KBM-7 (cell line): ENCODE measurements around the gene HIPK4.
A peak's percentile ranks its signal among the peaks of the same experiment; 100 is the strongest.
"Not testable (repeated sequence)": the region's sequence is repeated elsewhere in the genome, so short reads cannot be mapped to it uniquely, and the experiment has no call there.

Experiments
- DNase-seq: peaks from one replicate; pipeline ENCODE4 v3.0.0-alpha.2; 2015
- in situ Hi-C: fragments of 300-500 bp; cut with MboI; formaldehyde crosslinking; loops from 2 replicates; pipeline ENCODE4 v1.14.3; 2020; ENCODE audit warnings: low sequenced_read_pairs, low pct_unique_long_range_greater_than_20kb, mixed read lengths

Gene HIPK4

GRCh38 chr19:40419066-40419612 is 29.2 kb upstream of the HIPK4 start:
- no peak for DNase-seq
- in situ Hi-C loops: no loop called here

- in situ Hi-C loops: no loop called here
These were observed 28.1 kb upstream of the HIPK4 start for GRCh38 chr19:40418040-40418439.

GRCh38 chr19:40417643-40417981 is 27.6 kb upstream of the HIPK4 start:
- no peak for DNase-seq
- in situ Hi-C loops: no loop called here

More at GRCh38 chr19:40418040-40418439, 28.1 kb upstream of the HIPK4 start:
- no peak for DNase-seq

GRCh38 chr19:40416918-40417642 is 27.1 kb upstream of the HIPK4 start:
- peak; percentile 70 for DNase-seq
- in situ Hi-C loops: no loop called here

GRCh38 chr19:40415768-40416167 is 25.8 kb upstream of the HIPK4 start:
- no peak for DNase-seq
- in situ Hi-C loops: no loop called here

- in situ Hi-C loops: no loop called here
- no peak for DNase-seq
These were observed 24.9 kb upstream of the HIPK4 start for GRCh38 chr19:40414542-40415535.

GRCh38 chr19:40413291-40413845 is 23.4 kb upstream of the HIPK4 start, which contains the start of gene PRX:
PRX (minus strand) TSS chr19:40413378; CDS start chr19:40407932, 5,446 bp downstream.
- no peak for DNase-seq
- in situ Hi-C loops: no loop called here

GRCh38 chr19:40412866-40413265 is 22.9 kb upstream of the HIPK4 start:
- DNase-seq: no peak
- in situ Hi-C loops: no loop called here

- in situ Hi-C loops: no loop called here
- no peak for DNase-seq
These were observed 22.0 kb upstream of the HIPK4 start for GRCh38 chr19:40411958-40412499.

GRCh38 chr19:40411125-40411842 is 21.3 kb upstream of the HIPK4 start:
- in situ Hi-C loops: no loop called here
- DNase-seq: no peak

- no peak for DNase-seq
- in situ Hi-C loops: no loop called here
These were observed 20.0 kb upstream of the HIPK4 start for GRCh38 chr19:40410030-40410389.

GRCh38 chr19:40408598-40408925 is 18.6 kb upstream of the HIPK4 start:
- in situ Hi-C loops: not testable (repeated sequence)

GRCh38 chr19:40407714-40408597 is 18.0 kb upstream of the HIPK4 start:
- in situ Hi-C loops: no loop called here
- no peak for DNase-seq

More at GRCh38 chr19:40408598-40408925, 18.6 kb upstream of the HIPK4 start:
- not testable (repeated sequence) for DNase-seq

- in situ Hi-C loops: no loop called here
- peak; percentile 75 for DNase-seq
These were observed 13.4 kb upstream of the HIPK4 start for GRCh38 chr19:40403262-40403984.

- in situ Hi-C loops: no loop called here
- no peak for DNase-seq
These were observed 10.6 kb upstream of the HIPK4 start for GRCh38 chr19:40400559-40400958.

- no peak for DNase-seq
- in situ Hi-C loops: no loop called here
These were observed 8.6 kb upstream of the HIPK4 start for GRCh38 chr19:40398417-40399131.

GRCh38 chr19:40397568-40397906 is 7.6 kb upstream of the HIPK4 start:
- DNase-seq: no peak
- in situ Hi-C loops: no loop called here
